Hematopoietic multipotent progenitor cell treated with erythropoietin and hydrocortisone succinate and interleukin-3 and kit ligand, for 15 days (in vitro differentiated cells): Measurements from ENCODE around the gene CACNA1C.

ENCODE experiments used
- DNase-seq: peaks from one replicate; pipeline ENCODE4 v3.0.0-alpha.2; 2015; ENCODE audit warnings: low spot score

CACNA1C gene

GRCh38 chr12:2645460-2645859 is 592.7 kb downstream of the CACNA1C start:
- DNase-seq: no peak

GRCh38 chr12:2646341-2646740 is 593.6 kb downstream of the CACNA1C start:
- no peak for DNase-seq

GRCh38 chr12:2647186-2647585 is 594.4 kb downstream of the CACNA1C start:
- no peak for DNase-seq

- no peak for DNase-seq
These were observed 595.6 kb downstream of the CACNA1C start for GRCh38 chr12:2648406-2648805.

DNA sequence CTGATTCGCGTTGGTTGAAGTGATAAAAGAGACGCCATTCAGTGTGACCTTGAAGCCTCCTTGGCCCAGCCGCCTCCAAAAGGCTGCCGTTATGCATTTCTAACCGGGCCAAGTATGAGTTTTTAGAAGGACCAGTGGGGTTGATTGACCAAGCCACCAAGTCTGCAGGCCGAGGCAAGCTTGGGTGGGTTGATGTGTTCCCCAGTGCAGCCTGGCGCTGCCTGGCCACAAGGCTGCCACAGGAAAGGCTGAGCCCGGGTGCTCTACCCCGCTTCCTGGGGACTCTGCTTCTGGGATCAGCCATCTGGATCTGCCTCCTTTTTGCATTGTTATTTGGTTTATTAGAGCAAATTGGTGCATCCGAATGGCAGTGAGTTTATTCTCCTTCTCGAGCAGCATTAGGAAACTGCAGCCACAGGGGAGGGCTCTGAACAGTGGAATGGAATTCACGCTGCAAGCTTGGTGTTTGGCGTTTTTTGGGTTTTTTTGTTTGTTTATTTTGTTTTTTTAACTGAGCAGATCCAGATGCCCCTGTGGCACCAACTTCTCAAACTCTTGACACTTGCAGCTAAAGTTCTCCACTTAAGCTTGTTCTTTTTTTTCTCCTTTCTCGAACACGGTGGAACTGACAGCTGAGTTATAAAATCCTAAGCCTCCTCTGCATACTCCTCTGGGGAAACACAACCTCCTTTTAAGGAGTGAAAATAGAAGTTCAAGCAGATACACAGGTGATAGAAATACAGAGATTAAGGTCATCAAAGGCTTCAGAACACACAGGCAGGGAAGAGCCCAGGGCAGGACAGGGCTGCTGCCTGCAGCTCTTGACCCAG is 596.6 kb downstream of the CACNA1C start:
- DNase-seq: no peak

DNA sequence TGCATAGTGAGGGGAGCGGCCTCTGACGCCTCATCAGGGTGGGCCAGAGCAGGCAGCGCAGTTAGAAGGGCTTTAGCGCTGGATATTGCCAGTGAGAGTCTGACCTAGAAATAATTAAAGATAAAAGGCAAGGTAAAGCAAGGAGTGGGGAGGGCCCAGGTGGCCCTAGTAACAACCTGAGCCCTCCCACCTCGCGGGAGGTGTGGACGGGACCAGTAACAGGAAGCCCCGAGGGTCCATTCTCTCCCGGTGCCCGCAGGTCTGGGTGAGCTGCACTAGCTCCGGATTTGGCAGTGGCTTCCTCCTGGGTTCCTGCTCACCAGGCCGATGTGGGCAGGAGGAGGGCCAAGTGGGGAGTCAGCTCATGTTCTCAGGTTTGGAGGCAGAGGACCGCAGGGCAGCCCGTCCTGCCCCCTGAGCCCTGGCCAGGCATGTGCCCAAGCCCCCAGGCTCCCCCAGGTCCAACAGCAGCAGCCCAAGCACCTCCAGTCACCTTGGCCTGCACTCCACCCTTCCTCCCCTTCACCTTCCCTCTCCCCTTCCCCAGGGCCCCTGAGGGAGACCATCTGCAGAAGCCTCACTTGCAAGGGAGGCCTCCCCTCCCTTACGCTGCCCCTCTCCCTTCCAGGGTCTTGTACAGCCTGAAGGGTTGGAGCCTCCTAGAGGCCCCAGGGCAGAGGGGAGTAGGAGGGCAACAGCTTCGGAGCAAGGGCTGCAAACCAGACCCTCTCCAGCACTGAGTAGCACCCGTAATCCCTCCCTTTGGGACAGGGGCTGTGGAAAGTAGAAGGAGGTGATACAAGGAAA is 597.7 kb downstream of the CACNA1C start:
- no peak for DNase-seq

DNA sequence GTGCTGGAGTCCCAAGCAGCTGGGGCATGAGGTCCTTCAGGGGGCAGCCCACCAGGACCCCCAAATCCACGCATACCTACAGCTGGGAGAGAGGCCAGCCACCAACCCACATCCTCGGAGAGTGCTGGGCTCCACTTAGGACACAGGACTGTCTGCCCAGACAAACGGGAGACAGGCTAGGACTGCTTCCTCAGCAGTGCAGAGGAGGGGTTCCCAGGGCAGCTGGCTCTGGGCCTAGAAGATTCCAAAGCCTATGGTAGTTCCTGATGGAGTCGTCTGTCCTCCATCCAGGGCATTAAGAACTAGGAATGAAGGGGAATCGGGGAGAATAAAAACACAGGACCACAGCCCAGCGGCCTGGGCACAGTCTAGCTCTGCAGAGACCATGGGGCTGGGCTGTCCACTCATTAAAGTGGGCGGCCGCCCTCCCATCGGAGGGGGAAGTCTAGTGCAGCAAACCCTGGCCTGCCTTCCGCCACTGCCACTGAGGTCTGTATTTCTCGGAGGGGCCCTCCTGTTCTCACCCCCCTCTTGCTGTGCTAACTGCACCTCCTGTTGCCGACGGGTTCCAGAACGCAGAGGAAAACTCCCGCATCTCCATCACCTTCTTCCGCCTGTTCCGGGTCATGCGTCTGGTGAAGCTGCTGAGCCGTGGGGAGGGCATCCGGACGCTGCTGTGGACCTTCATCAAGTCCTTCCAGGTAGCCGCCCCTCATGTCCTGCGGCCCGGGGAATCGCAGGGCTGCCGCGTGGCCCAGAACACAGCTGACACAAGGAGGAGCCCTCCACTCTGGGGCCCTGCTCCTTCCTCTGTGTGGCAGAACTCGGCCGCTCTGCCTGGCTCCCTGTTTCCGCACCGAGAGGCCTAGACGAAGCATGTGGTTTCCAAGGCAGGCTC is 598.5 kb downstream of the CACNA1C start:
- no peak for DNase-seq

DNA sequence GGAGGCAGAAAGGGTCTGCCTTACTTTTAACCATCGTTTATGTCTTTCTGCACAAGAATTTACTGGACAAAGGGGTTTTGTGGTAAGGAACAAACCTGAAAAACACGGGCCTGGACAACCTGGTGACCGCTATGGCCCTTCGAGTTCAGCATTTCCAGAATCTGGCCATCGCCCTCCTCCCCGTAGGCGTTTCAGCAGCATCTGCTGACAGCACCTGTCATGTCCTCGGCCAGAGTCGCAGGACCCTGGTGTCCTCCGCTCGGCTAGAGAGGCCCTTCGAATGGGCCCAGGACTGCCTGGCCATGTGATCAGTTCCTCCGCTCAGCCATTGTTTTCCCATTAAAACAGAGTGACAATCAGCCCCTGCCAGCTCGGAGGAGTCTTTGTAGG is 599.2 kb downstream of the CACNA1C start:
- DNase-seq: no peak

DNA sequence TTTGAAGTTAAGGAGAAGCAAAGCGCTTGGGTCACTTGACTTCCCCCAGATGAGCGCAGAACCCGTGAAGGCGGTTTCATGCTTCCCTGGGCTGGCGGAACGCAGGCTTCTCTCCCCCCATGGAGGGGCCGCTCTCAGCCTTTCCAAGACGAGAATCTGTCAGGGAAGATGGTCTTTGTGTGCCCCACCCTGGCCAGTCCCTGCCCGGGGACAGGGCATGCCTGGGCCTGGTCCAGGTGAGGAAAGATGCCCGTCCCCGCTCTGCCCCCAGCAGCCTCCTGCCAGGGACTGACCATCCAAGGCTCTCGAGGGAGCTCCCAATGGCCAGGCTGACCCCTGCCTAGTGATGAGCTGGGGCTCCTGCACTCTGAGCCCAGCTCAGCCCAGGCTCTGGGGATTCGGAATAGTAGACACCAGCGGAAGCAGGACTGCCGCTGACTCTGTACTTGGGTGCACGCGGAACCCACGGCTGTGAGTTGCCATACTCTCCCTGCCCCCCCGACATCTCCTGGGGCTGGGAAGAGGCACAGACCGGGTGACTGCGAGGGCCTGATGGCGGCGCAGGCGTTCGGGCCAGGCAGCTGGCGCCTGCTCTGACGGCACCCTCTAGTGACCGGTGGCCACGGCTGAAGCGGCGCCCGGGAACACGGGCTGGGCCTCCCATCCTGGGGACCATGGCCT is 599.8 kb downstream of the CACNA1C start:
- no peak for DNase-seq

GRCh38 chr12:2653461-2653965 is 600.7 kb downstream of the CACNA1C start:
- DNase-seq: no peak

GRCh38 chr12:2654311-2654710 is 601.5 kb downstream of the CACNA1C start:
- DNase-seq: no peak

DNA sequence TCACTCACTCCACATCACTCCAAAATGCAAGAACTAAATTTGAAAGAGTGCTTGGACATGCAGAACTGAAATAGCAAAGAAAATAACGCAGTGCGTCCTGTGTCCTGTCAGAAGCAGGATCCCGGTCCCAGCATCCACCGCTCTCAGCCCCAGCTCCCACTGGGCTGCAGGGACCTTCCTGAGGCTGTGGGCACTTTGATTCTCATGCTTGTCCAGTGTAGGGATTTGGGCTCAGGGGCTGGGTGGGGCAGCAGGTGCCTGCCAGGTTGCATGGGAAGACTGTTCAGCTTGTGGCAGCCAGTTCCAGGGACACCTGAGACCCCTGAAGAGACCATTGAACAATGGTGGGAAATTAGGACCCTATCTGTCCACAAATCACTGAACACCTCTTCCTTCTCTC is 602.0 kb downstream of the CACNA1C start:
- no peak for DNase-seq

GRCh38 chr12:2662524-2662923 is 609.7 kb downstream of the CACNA1C start:
- no peak for DNase-seq

GRCh38 chr12:2664721-2665577 is 612.2 kb downstream of the CACNA1C start:
- no peak for DNase-seq

- no peak for DNase-seq
These were observed 613.6 kb downstream of the CACNA1C start for GRCh38 chr12:2666411-2666810.

GRCh38 chr12:2666846-2667245 is 614.1 kb downstream of the CACNA1C start:
- no peak for DNase-seq

DNA sequence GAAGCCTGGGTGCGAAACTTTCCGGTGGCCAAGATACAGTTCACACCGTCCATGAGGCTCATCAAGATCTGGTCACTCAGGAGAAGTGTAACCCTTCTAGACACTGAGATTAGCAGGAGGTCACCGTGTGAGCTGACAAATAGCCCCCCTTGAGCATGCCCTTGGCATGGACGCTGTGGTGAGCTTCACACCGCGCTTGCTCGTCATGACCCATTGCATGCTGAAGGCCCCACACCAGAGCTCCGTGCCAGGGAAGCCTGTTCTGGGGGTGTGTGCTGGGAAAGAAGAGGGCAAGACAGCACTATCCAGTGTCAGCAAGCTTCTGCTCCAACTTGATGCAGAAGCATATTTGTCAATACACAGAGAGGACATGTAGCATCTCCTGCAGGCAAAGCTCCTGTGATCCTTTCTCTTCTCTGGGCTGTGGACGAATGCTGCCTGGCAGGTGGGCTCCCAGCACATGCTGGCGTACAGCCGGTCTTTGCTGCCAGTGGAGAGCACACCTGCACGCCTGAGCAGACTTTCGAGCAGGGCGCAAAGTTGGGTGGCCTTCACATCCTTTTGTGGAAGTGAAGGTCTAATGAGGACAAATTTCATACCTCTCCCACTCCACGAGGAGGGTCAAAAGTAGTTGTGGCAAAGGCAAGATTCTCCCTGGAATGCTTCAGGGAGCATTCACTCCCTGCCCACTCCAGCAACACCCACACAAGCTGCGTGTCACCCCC is 615.1 kb downstream of the CACNA1C start:
- DNase-seq: no peak

GRCh38 chr12:2668816-2669215 is 616.0 kb downstream of the CACNA1C start:
- no peak for DNase-seq

GRCh38 chr12:2669560-2669959 is 616.8 kb downstream of the CACNA1C start:
- no peak for DNase-seq

DNA sequence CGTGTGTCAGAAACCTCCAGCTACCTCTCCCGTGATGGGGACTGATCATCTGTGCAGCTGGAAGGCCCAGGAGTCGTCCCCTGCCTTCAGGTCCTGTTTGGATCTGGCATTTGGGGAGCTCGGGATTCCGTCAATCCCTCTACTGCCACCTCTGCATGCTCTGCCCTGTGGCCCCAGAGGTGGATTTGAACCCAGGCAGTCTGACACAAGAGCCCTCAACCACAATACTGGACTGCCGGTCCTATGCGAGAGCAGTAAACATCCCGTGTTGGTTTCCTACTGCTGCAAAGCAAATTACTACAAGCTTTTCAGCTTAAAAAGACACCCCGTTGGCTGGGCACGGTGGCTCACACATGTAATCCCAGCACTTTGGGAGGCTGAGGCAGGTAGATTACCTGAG is 620.1 kb downstream of the CACNA1C start:
- DNase-seq: no peak
